AG10803 (cell line): ENCODE data around the gene APOL2.

Experiments used
- DNase-seq: peaks from one replicate; pipeline ENCODE4 v3.0.0; 2010; ENCODE audit warnings: low read depth
- H3K4me3 ChIP-seq: 2 replicates; pipeline ENCODE4 v1.5.1; 2011; ENCODE audit warnings: mild to moderate bottlenecking, low read length, control low read depth
- TF ChIP-seq, protein P1 (sequence below): conservative IDR thresholded peaks from 2 replicates; pipeline ENCODE4 v1.5.1; 2011; ENCODE audit warnings: mild to moderate bottlenecking, low read length, control low read depth, inconsistent platforms

APOL2 gene, protein sequence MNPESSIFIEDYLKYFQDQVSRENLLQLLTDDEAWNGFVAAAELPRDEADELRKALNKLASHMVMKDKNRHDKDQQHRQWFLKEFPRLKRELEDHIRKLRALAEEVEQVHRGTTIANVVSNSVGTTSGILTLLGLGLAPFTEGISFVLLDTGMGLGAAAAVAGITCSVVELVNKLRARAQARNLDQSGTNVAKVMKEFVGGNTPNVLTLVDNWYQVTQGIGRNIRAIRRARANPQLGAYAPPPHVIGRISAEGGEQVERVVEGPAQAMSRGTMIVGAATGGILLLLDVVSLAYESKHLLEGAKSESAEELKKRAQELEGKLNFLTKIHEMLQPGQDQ

DNA sequence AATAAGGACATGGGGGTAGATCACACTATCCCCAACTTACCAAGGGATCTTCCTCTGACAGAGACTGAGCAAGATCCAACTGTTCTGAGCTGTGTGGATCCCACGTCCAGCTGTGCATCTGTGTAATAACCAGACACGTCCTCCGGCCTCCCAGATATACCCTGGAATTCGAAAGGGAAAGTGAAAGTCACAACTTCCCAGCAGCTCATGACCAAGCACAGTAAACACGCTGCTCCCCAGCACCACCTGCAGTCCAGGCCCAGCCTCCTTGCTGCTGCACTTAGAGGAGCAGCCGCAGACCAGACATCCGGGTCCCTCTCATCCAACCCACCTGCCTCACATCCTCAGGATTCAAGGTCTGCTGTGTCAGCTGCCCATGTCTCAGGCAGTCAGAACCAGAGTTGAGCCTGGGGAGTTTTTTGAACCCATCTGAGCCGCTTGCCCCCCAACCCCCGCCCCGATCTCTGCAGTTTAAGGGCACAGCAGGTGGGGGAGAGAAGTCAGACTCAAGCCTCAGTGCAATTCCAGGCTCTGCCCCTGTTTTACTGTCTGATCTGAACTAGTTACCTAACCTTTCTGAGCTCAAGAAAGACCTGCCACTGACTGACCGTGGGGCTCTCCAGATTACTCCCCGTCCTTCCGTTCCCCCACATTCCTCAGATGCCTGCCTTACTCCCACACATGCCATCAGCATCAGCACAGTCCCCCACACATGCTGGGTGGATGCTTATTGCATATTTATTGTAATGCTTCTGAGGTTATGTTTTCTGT is at the start of gene APOL2:
Gene APOL2, minus strand, starts transcription at position 127 of the 771 bp plus-strand sequence. CDS start 6,365 bp downstream, outside the sequence.
- H3K4me3 ChIP-seq, result peak within 1 kb of the TSS; percentile 74
- peak; percentile 91 for DNase-seq
- TF ChIP-seq, protein P1, sequence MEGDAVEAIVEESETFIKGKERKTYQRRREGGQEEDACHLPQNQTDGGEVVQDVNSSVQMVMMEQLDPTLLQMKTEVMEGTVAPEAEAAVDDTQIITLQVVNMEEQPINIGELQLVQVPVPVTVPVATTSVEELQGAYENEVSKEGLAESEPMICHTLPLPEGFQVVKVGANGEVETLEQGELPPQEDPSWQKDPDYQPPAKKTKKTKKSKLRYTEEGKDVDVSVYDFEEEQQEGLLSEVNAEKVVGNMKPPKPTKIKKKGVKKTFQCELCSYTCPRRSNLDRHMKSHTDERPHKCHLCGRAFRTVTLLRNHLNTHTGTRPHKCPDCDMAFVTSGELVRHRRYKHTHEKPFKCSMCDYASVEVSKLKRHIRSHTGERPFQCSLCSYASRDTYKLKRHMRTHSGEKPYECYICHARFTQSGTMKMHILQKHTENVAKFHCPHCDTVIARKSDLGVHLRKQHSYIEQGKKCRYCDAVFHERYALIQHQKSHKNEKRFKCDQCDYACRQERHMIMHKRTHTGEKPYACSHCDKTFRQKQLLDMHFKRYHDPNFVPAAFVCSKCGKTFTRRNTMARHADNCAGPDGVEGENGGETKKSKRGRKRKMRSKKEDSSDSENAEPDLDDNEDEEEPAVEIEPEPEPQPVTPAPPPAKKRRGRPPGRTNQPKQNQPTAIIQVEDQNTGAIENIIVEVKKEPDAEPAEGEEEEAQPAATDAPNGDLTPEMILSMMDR, result peak; percentile 77

DNA sequence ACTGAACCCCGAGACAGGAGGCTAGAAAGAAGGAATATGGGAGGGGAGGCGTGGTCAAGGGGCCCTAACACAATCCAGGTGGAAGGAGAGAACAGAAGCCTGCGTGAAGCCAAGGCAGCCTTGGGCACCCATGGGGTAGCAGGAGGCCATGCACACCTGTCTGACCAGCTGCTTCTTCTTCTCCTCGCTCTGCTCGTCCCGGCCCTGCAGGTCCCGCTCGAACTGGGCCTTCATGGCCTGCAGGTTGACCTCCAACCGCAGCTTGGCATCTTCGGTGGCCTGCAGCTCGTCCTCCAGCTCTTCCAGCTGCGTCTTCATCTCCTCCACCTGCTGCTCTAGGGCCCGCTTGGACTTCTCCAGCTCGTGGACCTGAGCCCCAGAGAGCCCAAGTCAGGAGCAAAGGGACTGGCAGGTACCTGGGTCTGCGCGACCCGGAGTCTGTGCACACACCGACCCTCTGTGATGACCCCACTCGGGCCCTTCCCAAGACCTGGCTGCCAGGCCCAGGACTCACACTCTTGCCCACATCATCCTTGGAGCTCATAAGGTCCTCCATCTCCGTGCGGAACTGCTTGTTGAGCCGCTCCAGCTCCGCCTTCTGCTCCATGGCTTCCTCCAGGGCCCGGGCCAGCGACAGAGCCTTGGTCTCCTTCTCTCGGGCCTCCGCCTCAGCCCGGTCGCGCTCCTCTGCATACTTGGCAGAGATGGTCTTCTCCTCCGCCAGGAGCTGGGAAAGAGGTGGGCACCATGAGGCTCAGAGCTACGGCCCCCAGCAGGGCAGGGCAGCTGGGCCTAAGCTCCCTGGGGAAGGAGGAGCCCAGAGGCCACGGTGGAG is 49.5 kb upstream of the APOL2 start:
- no peak for DNase-seq
- TF ChIP-seq, protein P1, result no peak
- H3K4me3 ChIP-seq, result no peak overlapping the region

DNA sequence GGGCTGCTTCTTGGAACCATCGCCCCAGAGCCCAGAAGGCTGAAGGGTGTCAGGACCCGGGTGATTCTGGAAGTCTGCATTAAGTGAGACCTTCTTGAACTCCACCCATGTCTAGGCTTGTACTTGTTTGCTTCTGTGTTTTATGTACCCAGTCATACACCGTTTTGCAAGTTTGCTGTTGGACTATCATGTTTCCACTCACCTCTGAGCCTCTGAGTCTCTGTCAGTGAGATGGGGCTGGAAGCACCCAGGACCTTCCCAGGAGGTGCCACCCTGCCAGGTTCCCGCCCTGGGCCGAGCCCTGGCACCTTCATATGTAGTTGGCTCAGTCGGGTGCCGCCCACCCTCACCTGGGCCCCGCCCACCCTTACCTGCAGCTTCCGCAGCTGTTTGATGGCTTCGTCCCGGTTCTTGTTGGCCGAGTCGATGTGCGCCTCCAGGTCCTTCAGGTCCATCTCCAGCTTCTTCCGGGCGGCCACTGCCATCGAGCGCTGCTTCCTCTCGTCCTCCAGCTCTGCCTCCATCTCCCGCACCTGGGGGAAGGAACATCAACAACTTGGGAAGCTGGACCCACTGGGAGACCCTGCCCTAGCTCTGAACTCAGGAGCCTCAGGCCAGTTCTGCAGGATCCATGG is 48.7 kb upstream of the APOL2 start:
- DNase-seq, result no peak
- TF ChIP-seq, protein P1, result no peak
- no peak overlapping the region for H3K4me3 ChIP-seq

DNA sequence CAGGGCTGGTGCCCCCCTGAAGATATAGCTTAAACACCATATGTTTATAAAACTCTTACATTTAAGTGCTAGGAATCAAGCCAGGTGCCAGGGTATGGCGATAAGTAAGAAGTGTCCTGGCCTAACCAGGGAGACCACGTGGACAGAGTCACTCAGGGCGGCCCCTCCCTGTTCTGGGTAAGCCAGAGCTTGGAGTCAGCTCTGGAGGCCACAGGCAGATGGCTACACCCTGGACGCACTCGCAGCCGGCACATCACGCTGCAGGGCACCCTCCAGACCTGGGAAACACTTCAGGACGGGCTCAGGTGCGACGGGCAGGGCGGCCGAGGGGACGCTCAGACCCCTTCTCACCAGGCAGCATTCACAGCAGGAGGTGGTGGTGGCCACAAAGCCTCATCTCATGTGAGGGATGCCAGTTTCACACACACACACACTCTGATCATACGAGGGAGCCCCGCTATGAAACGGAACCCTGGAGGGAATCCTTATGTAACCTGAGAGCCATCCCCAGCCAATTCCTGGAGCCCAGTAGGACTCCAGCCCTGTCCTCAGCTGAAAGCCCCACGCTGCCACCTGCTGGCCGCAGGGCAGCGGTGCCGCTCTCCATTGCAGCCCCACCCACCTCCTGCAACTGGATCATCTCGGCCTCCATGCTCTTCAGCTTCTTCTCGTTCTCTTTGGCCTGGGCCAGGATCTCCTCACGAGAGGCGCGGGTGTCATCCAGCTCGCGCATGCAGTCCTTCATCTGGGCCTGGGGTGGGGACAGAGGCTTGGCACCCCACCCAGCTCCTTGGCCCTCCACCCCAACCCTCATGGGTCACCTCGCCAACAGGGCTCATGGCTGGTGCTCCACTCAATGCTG is 47.0 kb upstream of the APOL2 start:
- peak; percentile 74 for DNase-seq

DNA sequence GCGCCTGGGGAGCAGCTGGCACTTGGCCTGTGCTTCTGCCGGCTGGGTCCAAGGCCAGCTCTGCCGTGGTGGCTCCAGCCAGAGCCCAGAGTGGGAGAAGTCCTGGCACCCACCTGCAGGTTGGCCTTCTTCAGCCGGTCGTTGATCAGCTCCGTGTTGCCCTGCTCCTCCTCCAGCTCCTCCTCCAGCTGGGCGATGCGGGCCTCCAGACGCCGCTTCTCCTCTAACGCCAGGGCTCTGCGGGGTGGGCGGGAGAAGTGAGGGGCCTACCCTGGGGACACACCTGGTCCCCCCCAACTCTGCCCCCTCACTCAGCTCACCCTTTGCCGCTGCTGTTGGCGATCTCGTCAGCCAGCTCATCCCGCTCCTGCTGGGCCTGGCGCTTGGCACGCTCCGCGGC is 46.2 kb upstream of the APOL2 start:
- no peak for DNase-seq
- no peak overlapping the region for H3K4me3 ChIP-seq
- TF ChIP-seq, protein P1, result no peak

More for the DNA sequence above, 47.0 kb upstream of the APOL2 start:
- no peak overlapping the region for H3K4me3 ChIP-seq
- TF ChIP-seq, protein P1, result peak; percentile 93

DNA sequence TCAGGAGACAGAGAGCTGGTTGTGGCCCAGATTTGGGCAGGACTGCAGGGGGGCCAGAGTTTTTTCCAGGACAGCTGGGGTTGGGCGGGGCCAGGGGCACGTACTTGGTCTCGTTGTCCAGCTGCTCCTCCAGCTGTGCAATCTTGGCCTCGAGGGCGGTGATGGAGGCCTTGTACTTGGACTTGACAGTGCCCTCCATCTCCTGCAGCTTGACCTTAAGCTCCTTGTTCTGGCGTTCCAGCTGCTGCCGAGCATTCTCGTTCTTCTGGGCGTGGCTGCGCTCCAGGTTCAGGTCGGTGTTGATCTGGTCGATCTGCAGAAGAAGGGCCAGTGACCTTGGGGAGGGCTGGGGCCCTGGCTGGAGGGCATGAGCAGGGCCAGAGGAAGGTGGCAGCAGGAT is 45.7 kb upstream of the APOL2 start:
- H3K4me3 ChIP-seq, result no peak overlapping the region
- no peak for DNase-seq
- TF ChIP-seq, protein P1, result no peak
